ENCODE results near the gene KIAA1671.

The KIAA1671 gene

DNA sequence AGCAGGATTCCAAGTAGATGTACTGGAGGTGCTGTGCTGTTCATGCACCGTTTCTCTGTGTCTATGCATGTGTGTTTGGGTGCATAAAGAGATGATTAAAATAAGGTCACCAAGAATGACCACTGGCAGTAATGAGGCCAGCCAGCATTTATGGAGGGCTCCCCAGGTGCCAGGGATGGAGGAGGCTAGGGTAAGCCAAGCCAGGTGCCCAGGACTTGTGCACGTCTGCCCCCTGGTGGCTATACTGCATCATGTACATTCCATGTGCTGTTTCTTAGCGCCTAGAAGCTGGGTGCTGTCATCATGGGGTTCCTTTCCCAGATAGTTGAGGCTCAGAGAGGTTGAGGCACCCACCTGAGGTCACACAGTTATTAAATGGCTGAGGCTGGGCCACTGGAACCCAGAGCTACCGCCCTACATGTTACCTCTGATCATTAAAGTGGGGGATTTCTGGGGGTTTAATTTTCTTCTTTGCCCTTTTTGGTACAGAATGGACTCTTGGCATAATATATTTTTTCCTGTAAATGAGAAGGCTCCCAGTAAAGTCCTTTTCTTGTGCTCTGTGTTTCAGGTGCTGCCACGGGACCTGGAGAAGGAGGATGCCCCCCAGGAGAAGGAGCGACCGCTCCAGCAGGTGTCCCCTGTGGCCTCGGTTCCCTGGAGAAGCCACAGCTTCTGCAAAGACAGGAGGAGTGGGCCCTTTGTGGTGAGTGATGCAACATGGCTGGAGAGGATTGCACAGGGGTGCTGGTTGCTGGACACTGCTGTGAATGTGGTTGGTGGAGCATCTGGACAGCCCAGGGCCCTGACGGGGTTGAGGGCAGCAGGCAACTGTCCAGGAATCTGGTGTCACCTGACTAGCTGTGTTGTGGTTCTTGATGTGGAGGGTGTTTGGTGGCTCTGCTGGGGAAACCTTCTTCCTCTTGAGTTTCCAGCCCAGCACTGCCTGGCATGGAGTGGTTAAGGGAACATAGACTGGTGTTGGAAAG lies 96.4 kb downstream of the KIAA1671 start:
- peak; percentile 67 to 75 for DNase-seq

DNA sequence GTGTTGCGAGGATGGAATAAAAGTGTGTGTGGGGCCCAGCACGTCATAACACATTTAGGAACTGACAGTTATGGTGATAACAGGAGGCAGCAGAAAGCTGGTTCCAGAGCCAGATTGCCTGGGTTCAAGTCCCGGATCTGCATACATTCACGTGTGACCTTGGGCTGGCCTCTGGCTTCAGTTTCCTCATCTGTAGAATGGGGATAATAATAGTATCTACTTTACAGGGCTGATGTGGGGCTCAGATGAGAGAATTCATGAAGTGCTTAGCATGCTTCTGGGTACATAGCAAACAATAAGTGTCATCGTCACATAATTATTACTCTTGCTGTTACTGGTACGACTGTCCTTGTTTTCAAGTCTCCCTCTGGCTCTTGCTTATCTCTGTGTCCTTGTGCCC lies 97.3 kb downstream of the KIAA1671 start:
- DNase-seq, result no peak

DNA sequence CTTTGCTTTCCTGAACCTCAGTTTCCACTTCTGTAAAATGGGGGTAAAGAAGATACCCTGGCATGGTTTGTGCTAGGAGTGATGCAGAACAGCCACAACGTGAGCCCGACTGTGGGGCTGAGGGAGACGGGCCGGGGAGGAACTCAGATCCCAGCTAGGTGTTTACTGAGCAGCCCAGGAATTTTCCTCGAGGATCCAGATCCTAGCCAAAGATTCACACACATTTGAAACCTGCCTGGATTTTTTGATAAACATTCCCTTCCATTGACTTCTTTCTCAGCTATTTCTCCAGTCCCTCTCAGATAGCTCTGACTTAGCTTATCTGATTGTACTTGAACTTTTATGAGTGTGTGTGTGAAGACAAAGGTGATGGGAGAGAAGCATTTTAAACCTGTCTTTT lies 98.0 kb downstream of the KIAA1671 start:
- DNase-seq, result no peak

DNA sequence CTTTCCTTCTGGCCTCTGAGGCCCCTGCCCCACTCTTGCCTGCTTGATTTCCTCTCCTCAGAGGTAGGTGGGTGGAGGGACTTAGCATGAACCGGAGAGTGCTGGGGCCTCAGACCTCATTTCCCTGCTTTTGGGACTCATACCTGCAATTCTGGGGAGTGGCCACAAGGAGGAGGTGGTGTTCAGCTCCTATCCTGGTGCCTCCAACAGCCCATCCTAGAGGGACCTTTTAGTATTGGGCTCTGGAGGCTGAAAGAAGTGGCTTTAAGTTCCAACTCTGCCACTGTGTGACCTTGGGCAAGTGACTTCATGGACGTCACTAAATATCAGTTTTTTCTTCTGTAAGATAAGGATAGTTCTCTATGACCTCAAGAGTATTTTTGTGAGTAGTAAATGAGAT lies 98.6 kb downstream of the KIAA1671 start:
- no peak for DNase-seq

DNA sequence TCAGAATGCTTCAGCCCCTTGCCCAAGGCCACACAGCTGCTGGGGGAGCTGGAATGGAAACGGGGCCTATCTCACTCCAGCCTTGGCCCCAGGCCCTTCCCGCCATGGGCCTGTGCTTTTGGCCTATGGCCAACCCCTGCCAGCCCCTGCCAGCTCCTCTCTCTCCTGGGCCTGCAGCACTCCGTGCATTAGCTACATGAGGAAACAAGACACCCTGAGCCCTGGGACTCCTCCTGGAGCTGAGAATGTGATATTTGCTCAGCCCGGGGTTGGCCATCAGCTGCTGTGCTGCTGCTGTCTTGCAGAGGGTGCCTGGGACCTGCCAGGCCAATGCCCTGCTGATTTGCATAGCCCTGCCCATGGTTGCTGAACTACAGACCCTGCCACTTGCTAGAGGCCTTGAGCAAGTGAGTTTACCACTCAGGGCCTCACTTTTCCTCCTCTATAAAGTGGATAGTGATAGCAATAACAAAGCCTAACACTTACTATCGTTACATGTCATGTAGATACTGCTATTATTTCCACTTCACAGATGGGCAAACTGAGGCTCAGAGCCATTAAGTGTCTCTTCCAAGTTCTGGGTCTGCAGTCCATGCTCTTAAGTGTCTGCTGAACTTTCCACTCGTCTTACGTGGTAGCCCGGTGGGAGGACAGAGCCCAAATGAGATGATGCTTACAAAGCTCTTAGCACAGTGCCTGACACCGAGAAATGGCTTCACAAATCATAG lies 99.6 kb downstream of the KIAA1671 start:
- DNase-seq, result no peak

DNA sequence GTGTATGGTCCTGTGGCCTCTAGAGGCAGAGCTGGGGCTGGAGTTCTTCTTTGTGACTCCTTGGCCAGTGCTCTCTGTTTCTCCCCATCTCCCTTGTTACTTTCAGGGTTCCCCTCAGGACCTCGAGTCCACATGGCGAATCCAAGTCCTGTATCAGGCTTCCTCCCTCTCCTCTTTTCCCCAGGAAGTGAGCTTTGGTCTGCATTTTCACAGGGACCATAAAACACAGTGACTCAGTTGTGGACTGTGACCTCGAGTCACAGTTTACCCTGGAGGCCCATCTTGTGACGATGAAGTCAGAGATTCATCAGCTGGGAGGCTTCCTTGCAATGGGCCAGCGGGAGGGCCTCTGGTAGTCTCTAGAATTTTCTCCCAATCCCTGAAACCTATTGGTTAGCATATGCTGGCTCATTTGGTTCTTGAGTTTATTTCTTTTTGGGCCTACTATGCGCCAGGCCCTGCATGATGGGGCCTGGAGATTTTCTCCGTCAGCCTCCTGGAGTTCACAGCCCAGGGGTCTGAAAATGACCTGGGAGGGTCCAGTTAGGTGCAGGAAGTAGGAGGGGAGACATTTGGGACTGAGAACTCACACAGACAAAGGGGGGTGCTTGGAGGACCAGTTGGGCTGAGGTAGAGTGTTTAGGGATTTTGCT lies 100.8 kb downstream of the KIAA1671 start:
- DNase-seq, result no peak

DNA sequence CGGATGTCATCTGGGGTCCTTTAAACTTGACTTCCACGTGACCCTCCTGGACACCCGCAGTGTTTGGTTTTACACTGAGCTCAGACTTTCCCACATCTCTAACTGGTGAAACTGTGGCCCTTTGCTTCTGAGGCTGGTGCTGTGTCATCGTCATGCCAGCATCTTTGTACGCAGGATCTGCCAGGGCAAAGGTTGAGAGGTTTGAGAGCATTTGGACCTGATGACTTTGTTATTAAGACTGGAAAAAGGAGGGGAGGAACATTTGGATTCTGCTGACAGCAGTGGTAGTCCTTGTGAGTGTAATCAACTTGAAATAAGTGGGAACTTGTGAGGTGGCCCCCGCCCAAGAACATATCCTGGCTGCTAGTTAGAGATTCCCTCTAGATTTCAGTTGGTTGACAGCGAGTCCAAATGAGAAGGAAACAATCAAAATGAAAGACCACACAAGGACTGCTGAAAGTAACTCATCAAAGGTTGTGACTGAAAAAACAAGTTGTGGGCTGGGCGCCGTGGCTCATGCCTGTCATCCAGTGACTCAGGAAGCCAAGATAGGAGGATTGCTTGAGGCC lies 102.5 kb downstream of the KIAA1671 start:
- no peak for DNase-seq

DNA sequence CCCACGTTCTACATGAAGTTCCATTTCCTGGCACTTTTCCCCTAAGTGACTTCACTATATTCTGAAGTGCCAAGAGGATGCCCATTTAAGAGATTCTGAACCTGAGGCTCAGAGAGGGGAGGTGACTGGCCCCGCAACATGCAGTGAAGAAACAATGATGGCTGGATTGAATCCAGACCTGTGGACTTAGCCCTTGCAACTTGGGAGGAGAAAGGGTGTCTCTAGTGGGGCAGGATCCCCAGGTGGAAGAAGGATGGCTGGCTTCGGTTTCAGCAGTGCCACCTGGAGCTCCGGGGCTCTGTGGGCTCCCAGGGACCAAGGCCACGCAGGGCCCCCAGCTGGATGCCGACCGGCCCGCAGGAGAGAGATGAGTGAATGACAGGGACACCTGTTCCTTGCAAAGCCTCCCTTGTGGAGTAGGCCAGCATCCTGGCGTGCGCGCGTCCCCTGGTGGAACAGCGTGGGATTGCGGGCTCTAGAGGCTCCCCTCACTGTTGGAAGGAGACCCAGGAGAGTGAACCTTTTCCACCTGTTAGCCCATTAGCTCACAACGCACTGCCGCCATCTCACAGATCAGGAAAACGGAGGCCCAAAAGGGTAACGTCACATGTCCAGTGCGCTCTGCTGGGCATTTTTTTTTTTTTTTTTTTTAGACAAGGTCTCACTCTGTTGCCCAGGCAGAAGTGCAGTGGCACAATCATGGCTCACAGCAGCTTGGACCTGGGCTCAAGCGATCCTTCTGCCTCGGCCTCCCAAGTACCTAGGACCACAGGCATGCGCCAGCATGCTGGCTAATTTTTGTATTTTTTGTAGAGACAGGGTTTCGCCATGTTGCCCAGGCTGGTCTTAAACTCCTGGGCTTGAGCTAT lies 104.7 kb downstream of the KIAA1671 start:
- DNase-seq, result peak; percentile 55 to 72

DNA sequence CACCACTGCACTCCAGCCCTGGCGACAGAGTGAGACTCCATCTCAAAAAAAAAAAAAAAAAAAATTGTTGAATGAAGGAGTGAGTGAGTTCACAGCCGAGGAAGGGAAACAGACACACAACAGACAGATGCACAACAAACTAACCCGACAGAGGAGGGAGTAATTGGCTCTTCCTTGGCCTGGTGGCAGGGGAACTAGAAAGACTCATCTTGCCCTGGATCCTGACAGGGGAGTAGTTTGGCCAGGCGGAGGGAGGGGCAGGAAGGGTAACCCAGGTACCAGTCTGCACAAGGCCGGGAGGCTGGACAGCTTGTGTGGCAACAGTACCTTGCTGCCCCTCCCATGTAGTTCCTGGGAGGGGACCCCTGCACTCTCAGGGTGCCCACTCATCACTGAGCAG lies 106.9 kb downstream of the KIAA1671 start:
- no peak for DNase-seq

DNA sequence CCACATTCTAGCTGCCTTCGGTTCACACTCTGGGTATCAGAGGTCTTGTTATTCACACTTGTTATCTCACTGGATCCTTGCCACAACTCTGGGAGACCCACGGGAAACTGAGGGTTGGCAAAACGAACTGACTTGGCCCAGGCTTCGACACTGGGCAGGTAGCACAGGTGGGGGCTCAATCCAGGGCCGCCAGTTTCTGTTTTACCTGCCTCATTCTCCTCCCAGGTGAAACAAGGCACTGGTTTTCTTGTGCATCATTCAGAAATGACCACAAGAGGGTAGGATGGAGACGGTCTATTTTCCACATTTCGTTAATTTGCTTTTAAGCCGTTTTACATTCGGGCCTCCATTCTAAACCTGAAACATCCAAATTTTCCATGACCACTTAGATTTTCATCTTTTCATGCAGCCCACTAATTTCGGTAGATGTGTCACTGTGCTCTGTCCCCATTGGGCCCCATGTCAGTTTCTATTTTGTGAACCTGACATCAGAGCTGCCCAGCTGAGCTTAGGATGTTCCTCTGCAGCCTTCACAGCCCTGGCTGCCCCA lies 108.1 kb downstream of the KIAA1671 start:
- DNase-seq, result peak in 1 of 2 donors; percentile 20

DNA sequence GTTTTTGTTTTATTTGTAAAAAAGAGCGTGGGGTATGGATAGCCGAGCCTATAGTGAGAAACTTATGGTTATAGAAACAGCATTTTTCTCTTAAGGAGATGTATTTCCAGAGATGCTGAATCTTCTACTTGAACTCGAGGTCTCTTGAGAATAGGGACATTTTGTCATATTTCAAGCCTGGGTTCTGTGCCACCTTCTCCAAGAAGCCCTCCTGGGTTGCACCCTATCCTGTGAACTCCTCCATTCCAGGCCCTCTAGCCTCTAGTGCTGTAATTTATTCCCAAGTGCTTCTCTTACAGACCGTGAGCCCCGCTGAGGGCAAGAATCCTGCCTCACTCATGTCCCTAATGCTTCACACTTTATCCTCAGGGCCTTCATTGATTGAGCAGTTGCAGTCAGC lies 108.6 kb downstream of the KIAA1671 start:
- DNase-seq, result no peak

DNA sequence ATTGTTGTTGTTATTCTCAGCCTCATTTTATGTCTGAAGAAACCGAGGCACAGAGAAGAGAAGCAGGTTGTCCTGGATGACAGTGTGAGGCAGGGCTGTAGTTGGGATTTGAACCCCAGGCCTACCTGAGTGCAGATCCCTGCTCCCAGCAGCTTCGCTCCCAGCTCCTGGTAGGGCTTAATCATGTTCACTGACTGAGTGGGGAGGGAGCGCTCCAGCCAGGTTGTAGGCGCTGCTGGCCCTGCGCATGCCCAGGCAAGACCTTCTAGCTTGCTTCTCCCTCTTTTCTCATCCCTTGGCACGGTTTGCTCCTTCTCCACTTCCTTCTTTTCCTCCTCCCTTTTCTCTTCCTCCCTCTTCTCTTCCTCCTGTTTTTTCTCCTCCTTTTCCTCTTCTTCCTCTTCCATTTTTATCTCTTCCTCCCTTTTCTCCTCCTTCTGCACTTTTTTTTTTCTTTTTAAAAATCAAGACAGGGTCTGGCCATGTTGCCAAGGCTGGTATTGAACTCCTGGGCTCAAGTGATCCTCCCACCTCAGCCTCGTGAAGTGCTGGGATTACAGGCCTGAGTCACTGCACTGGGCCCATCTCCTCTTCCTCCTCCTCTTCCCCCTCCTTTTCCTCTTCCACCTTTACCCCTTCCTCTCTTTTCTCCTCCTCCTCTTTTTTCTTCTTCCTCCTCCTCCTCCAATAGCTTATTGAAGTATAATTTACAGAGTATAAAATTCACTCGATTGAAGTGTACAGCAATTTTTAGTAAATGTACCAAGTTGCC lies 109.3 kb downstream of the KIAA1671 start:
- no peak for DNase-seq

DNA sequence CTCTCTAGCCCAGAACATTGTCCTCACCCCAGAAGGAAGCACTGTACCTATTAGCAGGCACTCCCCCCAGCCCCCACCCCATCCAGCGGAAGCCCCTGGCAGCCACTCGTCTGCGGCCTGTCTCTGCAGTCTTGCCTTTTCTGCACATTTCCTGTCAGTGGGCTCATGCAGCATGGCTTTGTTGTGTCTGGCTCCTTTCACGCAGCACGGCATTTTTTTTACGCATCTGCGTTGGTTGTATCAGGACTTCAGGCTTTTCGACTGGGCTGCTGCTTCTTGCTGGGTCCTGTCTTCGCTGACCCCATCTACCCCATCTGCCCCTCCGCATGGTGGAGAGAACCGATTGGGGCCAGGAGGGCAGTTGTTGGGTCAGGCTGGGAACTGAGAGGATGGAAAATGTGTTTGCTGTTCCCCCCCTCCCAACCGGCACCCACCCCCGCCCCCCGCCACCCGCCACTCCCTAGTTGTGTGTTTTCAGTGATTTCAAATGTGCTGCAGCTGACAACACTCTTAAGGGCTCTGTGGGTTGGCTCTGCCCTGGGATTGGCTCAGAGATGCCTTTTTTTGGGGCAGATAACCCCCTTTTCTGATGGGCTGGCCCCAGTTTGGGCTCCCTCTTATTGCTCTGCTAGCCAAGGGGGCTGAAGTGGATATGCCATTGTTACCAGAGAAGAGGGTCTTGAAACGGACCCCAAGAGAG lies 110.0 kb downstream of the KIAA1671 start:
- peak; percentile 66 to 73 for DNase-seq

DNA sequence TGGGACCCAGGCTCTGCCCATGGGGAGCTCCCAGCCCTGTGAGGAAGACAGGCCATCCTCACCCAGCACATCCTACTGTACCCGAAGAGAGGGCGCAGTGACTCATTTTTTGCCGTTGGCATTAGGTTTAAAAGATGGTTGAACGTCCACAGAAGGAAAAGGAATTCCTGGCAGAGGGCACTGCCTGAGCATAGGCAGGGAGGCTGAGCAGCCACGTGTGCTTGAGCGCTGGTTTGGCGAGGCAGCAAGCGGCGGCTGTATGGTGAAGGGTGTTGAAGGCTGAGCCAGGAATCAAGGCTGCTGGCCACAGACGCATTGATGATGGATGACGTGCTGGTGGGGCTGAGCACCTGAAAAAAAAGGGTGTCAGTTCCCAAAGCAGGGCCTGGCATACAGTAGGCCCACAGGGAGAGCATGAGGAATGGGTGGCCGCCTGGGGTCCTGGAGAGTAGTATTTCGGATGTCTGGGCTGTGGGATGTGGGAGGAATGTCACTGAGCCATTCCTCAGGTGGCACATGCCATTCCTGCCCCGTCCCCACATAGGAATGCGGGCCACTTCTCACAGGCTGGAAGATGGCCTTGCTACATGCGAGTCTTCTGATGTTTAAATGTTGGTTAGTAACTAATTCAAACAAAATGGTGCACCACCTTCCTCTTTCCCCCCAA lies 112.5 kb downstream of the KIAA1671 start:
- no peak for DNase-seq

DNA sequence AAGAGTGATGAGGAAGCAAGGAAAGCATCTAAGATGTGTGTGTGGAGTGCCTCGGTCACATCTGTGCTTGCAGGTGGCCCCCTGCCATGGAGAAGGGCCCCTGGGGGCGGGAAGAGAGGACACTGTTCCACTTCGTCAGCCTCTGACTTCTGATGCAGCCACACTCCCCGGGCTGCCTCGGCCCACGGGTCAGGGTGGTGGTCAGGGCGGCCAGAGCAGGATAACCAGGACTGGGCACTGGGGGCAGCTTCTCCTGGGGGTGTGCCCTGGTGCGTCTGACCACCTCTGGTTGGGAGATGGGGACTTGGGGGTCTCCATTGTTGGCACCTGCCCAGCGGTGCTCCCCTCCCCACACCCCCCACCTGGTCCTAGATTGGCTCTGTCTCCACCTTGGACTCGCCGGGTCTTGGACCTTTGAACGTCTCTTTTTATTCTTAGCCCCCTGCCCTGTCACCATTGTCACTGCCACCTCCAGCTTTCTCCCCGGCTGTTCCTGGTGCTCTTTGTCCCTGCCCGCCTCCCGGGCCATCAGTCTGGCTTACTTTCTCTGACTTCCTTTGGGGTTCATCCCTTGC lies 114.4 kb downstream of the KIAA1671 start:
- DNase-seq, result no peak

DNA sequence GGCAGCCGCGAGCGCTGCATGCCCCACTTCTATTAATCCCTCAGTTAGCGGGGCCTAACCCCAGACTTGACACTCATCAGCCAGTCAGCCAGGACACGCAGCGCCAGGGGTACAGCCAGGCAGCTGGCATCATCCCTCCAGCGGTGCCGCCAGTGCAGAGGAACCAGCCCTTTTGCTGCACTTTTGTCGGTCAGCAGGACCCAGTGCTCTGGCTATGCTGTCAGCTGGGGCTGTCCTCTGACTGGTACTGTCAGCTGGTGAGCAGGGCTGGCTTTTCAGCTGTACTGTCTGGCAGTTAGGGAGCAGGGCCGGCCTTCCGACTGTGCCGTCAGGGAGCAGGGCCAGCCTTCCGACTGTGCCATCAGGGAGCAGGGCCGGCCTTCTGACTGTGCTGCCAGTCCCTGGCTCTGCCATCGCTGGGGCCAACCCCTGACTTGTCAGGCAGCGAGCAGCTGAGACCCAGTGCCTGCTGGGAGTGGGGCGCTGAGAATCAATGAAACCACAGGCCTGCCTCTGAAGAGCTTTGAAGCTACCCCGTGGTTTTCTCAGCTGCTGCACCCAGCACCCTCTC lies 115.4 kb downstream of the KIAA1671 start:
- DNase-seq, result peak; percentile 62 to 76

DNA sequence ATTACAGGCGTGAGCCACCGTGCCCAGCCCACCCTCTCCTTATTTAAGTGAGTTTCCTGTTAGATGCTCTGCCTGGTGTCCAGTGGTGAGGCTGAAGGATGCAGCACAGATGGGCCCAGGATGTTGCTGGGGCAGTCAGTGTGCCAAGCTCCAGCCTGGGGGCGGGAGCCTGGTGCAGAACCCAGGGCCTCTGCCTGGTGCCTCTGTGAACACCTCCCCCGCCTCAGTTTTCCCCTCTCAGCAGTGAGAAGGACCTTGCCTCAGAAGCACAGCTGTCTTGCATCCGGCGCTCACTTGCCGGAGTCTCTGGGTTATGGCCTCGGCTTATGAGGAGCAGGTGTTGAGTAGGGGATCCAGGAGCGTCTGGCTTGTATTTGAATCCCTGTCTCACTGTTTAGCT lies 116.2 kb downstream of the KIAA1671 start:
- peak; percentile 17 to 30 for DNase-seq

DNA sequence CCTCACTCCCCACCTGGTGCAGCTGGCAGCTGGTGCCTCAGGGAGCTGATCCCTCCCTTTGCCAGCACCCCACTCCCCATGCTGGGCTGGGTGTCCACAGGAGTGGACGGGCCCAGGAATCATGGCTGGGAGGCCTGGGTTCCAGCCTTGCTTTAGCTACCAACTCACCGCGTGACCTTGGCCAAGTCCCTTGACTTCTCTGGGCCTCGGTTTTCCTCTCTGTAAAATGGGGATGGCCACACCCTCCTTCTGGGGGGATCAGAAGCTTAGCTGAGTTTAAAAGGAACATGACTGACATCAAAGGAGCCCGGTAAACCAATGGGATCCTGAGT lies 116.9 kb downstream of the KIAA1671 start:
- no peak for DNase-seq
